ENCODE data around the gene EPHB1. TPM values are rescaled to one million over a fixed set of nuclear protein-coding genes. Genes with fewer than 3 reads are reported as not detected.
"Not testable (repeated sequence)": the region's sequence is repeated elsewhere in the genome, so short reads cannot be mapped to it uniquely, and the experiment has no call there.

Gene EPHB1
- total RNA-seq, 2 donors from 2014 or later, result 0.85 to 1.7 TPM

DNA sequence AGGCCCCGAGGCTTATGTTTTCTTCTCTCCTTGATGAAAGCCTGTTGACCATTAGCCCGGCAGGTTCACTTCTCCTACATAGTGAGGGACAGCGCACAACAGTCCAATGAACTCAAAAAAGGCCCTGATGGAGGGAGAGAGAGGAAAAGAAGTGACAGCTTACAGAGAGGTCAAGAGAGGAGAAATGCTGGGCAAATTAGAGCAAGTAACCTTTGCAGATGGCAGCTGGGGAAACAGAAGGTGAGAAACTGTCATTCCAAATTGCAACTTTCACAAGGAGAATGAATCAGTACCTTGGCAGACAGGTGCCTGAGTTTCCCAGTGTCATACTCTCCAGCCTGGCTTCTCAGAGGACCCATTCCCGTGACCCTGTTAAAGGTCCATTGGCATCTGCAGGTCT lies 252.0 kb downstream of the EPHB1 start:
- intact Hi-C loops (cut with DNase I), result no loop called here
- ATAC-seq, result no peak
- DNase-seq, result no peak

DNA sequence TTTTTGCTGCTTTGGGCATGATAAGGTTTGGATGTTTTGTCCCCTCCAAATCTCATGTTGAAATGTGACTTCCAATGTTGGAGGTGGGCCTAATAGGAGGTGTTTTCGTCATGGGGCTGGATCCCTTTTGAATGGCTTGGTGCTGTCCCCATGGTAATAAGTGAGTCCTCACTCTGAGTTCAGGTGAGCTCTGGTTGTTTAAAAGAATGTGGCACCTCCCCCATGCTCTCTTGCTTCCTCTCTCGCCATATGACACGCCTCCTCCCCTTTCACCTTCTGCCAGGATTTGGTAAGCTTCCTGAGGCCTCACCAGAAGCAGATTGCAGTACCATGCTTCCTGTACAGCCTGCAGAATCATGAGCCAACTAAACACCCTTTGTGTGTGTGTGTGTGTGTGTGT lies 255.5 kb downstream of the EPHB1 start:
- DNase-seq (no peak), ATAC-seq (no peak)
- intact Hi-C loops (cut with DNase I), result loop anchor here in 1 of 2 donors (10.0 kb wide), 1 partner anchor 64 kb away; no protein-coding TSS in a partner anchor

DNA sequence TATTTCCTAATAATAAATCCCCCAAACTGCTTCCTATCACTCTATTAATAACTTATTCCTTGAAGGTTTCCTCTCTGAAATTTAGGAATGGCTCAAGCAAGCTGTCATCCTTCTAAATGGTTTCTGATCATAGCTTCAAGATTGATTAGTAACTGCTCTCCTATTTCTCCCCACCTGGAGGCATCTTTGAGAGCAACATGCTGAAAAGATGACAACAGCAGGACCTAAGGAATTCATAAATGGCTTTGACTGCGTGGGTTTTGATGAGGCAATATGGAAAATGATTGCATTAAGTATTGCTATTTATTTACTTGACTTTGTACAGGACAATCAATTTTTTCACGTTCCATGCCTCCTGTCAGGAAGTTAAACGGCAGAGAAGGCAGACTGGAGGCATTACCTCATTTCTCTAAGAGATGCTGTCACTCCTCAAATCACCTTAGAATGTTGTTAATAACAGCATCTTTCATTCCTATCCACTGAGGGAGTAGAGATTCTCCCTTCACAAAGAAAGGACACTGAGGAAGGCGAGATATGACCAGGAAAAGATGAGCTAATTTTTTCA lies 256.4 kb downstream of the EPHB1 start:
- no peak for ATAC-seq
- DNase-seq, result no peak
- intact Hi-C loops (cut with DNase I), result loop anchor here in 1 of 2 donors (10.0 kb wide), 1 partner anchor 63 kb away; no protein-coding TSS in a partner anchor

DNA sequence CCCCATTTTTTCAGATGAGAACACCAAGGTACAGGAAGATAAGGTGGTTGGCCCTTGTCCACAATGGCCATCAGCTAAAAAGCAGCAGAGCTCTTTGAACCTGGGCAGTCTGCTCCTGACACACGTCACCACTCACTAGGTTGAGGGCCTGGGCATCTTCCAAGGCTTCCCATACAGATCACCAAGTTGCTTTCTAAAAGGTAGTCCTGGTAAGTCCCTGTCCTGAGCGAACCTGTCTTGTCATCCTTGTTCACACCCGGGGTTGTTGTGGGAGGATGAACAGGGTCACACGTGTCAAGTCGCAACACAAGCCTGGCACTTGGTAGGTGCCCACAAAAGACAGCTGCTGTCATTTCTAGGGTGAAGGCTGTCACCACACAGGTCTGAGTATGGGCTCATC lies 260.4 kb downstream of the EPHB1 start:
- DNase-seq (no peak), ATAC-seq (no peak)
- intact Hi-C loops (cut with DNase I), result loop anchor here in 1 of 2 donors (10.0 kb wide), 1 partner anchor 59 kb away; no protein-coding TSS in a partner anchor

DNA sequence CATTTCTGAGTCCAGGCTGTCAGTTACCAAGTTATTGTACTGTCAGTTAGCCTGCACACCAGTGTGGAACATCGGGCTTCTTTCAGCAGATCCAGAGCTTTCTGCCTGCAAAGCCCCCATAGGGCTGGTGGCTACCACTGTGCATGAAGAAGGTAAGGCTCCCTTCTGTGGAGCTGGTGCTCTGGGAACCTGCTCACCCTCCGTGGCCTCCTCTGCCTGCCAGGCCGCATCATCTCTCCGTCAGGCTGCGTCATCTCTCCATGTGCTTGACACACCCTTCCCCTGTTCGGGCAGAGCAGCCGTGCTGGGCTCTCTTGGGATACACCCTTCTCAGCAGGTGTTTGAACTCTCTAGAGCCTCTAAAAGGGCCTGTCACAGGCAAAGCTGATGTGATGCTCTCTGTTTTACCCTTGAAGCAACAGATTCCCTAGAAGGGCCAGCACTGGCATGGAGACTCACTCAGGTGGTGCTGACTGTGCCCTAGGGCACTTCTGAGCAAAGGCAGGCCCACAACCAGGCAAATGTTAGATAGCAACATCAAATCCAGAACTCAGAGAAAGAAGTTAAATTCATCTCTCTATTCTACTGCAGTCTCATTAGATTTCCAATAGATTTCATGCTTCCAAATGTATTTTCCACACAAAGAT lies 261.1 kb downstream of the EPHB1 start:
- ATAC-seq, result no peak
- DNase-seq, result no peak
- intact Hi-C loops (cut with DNase I), result loop anchor here in 1 of 2 donors (10.0 kb wide), 1 partner anchor 59 kb away; no protein-coding TSS in a partner anchor

DNA sequence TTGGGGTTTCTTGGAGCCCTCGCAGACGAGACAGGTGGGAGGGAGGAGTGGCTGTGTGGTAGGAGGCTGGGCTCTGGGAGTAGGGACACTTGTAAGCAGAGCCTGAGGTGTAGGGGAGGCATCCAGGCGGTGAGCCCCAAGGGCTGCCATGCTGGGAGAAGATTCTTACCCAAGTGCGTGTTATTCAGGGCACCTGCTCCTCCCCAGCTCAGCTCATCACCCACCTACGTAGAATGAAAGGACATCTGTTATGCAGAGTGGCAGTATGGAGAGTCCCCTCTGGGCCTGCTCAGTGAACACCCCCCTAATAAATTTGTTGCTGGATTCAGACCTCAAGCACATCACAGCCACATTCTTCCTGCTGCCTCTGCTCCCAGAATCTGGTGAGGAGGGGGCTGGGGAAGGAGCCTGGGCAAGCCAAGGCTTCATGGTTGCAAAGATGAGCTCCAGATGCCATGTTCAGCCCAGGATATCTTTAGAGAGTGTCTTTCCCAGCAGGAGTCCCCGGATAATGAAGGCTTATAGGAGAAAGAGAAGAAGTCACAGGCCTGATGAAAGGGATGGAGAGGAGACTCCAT lies 261.8 kb downstream of the EPHB1 start:
- intact Hi-C loops (cut with DNase I), result loop anchor here in 1 of 2 donors (10.0 kb wide), 1 partner anchor 58 kb away; no protein-coding TSS in a partner anchor
- DNase-seq (no peak), ATAC-seq (no peak)

DNA sequence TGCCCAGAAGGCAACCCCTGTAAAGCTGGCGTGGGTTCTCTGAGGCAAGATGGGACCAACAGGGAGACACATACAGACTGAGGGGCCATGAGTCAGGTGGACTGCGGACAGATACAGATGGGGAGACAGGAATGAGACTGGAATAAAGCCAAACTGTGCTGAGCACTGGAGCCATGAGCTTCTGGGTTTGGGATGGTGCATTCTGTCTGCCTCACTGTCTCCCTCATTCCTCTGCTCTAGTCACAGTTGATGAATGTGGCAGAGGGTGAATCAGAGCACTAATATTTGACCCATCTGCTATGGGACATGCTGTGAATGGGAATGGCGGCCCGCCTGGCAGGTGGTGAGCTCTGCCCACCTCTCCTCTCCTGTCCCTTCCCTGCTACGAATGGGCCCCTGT lies 262.9 kb downstream of the EPHB1 start:
- intact Hi-C loops (cut with DNase I), result loop anchor here in 1 of 2 donors (10.0 kb wide), 1 partner anchor 57 kb away; no protein-coding TSS in a partner anchor
- ATAC-seq (no peak), DNase-seq (no peak)

DNA sequence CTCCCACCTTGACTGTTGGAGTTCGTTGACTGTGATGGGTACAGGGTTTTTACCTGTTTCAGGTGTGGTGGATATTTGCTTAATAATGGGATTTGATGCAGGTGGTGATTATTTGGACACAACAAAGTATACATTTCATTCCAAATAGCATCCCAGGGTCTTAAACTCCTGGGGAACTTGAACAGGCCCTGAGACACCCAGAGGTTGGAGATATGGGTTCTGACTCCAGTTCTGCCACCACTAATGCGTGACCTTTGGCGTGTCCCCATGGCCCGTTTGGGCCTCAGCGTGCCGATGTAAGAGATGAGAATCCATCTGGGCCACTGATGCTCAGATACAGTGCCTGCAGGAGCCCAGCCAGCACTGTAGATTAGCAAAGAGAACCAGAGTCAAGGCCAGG lies 264.5 kb downstream of the EPHB1 start:
- no peak for DNase-seq
- intact Hi-C loops (cut with DNase I), result loop anchor here in 1 of 2 donors (10.0 kb wide), 1 partner anchor 55 kb away; no protein-coding TSS in a partner anchor
- no peak for ATAC-seq

DNA sequence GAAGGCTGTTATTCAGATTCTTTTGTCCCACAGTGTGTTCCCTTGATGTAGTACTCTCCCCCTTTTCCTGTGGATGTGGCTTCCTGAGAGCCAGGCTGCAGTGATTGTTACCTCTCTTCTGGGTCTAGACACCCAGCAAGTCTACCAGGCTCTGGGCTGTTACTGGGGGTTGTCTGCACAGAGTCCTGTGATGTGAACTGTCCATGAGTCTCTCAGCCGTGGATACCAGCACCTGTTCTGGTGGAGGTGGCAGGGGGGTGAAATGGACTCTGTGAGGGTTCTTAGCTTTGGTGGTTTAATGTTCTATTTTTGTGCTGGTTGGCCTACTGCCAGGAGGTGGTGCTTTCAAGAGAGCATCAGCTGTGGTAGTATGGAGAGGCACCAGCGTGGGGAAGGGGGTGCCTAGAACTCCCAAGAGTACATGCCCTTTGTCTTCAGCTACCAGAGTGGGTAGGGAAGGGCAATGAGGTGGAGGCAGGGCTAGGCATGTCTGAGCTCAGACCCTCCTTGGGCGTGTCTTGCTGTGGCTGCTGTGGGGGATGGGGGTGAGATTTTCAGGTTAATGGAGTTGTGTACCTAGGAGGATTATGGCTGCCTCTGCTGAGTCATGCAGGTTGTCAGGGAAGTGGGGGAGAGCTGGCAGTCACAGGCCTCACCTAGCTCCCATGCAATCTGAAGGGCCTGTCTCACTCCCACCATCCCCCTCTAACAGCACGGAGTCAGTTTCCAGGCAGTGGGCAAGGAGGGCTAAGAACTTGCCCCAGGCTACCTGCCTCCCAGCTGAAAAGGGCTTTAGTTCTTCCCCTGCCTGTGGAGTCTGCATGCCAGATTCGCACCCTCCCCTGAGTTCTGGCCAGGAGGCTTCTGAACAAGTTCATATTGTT lies 272.0 kb downstream of the EPHB1 start:
- DNase-seq; ATAC-seq; intact Hi-C loops (cut with DNase I): not testable (repeated sequence)

DNA sequence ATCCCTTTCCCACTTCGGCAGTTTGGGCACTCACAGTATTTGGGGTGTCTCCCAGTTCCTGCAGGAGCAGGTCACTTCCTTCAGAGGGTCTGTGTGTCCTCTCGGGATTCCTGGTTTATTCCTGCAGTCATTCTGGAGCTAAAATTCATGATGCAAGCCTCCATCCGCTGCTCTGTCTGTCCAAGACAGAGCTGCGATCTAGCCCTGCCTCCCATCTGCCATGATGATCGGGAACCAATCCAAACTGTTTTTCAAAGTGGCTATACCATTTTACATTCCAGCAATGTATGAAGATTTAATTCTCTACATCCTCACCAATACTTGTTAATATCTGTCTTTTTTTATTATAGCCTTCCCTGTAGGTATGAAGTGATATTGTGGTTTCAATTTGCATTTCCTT lies 273.0 kb downstream of the EPHB1 start:
- intact Hi-C loops (cut with DNase I), result no loop called here
- ATAC-seq (no peak), DNase-seq (no peak)

DNA sequence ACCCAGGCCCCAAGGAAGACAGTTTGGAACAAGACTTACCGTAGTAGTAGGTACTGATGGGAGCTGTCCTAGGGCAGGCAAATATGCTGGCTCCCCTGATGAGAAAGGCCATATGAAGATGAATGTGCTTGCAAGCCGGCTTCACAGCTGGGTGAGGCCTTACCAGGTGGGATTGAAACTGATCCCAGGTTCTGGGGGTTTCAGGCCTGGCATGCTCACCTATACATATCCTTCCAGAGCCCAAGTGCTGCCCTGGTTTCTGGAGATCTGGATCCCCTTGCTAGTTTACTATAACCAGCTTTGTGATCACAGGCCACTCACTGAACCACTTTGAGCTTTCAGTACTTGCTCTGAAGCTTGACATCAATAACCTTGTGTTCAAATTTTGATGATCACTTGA lies 274.3 kb downstream of the EPHB1 start:
- no peak for DNase-seq
- intact Hi-C loops (cut with DNase I), result no loop called here
- no peak for ATAC-seq

DNA sequence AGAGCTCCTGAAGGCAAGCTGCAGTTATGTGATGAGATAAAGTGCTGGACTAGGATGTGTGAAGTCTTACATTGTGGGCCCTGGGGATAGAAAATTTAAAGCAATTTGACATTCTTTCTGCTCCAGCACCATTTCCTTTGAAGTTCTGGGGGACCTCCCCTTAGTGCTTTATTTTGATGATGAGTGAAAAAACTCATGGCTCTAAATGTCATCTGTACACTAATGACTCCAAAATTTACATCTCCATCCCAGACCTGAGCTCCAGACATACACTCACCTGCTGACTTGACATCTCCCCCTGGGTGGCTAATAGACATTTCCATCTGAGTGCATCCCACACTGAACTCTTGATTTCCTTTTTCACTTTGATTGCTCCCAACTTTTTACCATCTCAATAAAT lies 276.4 kb downstream of the EPHB1 start:
- DNase-seq (no peak), ATAC-seq (no peak)
- intact Hi-C loops (cut with DNase I), result no loop called here

DNA sequence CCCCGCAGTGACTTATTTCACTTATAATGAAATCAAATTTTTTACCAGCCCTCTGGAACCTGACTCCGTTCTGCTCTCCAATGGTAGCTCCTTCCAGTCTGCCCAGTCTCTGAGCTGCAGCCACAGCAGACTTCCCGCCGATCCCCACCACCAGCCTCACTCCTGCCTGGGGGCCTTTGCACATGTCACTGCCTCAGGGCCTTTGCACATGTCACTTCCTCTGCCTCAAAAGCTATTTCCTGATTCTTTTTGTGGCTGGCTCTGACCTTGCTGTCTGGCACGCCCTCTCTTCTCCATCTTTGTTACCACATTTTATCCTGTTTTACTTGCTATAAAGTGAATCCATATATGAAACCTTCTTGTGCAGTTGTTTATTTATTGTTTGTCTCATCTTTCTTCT lies 277.4 kb downstream of the EPHB1 start:
- no peak for ATAC-seq
- DNase-seq, result no peak
- intact Hi-C loops (cut with DNase I), result no loop called here

DNA sequence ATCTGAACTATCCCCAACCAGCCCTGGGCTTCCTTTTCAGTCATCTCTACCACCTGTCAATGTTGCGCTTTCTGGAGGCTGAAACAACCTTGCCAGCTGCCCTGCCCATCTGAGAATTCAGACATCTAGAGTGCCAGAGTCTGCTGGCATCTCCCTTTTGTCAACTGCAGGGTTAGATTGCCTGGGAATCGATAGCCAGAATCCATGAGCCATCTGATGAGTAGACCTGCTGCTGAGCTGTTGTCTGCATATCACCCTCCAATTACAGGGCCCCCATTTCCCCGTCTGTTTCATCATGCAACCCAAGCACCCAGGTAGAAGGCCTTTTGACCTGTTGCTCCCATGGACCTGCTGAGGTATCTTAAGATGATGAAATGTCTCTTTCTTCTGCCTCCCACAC lies 280.1 kb downstream of the EPHB1 start:
- DNase-seq (no peak), ATAC-seq (no peak)
- intact Hi-C loops (cut with DNase I), result no loop called here

DNA sequence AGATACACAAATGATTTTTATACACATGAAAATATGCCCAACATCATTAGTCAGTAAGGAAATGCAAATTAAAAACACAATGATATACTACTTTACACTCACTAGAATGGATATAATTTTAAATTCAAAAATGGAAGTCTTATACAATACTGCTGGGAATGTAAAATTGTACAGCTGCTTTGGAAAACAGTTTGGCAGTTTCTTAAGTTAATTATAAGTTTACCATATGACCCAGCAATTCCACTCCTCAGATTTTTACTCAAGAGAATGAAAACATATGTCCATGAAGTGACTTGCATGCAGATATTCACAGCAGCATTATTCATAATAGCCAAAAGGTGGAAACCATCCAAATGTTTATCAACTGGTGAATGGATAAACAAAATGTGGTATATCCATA lies 281.3 kb downstream of the EPHB1 start:
- DNase-seq (no peak), ATAC-seq (no peak)
- intact Hi-C loops (cut with DNase I), result no loop called here

DNA sequence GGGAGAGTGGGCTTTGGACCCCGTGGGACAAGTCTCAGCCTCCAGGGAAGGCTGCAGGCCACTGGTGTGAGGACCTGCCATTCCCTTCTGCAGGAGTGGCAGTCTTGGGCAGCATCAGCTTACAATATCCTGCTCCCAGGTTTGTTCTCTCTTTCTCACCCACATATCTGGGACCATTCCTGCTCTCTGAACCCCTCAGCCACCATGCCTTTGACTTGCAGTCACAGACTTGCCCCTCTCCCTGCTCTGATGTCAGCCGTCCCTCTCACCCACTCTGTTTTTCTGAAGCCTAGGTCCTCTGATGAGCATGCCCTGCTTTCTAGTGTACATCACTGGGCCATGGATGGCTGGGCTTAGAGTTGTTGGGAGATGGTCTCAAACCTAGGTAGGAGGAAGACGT lies 282.1 kb downstream of the EPHB1 start:
- intact Hi-C loops (cut with DNase I), result no loop called here

DNA sequence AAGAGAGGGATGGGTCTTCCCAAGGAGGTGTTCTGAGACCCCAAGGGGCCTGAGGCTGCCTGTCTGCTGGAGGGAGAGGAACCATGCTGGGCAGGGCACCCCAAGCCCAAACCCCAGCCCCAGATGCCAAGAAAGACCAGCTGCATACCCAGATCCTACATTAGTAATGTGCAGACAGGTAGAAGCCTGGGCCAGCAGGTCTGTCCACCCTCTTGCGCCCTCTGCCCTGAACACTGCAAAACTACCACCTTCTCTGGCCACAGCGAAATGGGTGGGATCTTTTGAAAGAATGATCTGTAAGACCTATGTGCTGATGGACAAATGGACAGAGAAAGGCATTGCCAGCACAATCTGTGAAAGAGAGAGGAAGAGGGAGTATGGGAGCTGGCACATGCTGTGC lies 283.2 kb downstream of the EPHB1 start:
- DNase-seq (no peak), ATAC-seq (no peak)
- intact Hi-C loops (cut with DNase I), result no loop called here

More for the DNA sequence above, 282.1 kb downstream of the EPHB1 start:
- ATAC-seq (no peak), DNase-seq (no peak)

DNA sequence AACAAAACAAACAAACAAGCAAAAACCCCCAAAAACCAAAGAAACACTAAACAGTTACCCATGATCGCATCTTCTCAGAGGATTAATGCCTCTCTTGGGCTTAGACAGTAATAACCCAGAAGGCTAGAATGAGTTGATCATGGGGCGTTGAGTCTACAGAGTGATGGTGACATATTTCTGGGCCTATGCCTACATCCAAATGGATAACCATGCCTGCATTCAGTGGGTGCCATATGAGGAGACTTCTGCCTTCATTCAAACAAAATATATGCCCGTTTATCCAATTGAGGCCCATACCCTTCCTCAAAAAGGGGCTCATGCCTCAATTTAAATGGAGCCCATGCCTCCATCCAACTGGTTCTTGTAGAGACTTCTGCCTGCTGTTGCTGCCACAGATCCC lies 284.0 kb downstream of the EPHB1 start:
- DNase-seq (no peak), ATAC-seq (no peak)
- intact Hi-C loops (cut with DNase I), result no loop called here

DNA sequence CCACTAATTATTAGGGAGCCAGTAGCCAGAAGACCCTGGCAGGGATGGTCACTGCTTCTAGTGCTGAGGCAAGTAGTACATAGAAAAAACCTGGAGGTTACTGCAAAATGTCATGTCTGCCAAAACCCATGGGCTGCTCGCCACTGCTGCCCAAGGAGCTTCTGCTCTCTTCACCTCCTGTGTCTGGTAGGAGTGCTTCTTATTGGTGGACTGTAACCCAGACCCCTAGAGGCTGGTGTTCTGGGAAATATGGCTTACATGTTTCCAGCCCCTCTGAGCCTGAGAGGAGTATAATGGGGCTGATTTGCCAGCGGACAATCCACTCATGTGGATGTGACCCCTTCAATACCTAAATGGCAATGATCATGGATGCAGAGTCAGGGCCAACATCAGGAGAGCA lies 286.4 kb downstream of the EPHB1 start:
- intact Hi-C loops (cut with DNase I), result no loop called here
- DNase-seq, result no peak
- no peak for ATAC-seq

Measured in left cardiac atrium (tissue), 4 donors.